GM23248 (cell line): ENCODE data around the gene SNAP91. TPM values are rescaled to one million over a fixed set of nuclear protein-coding genes. Genes with fewer than 3 reads are reported as not detected.
A peak's percentile ranks its signal among the peaks of the same experiment; 100 is the strongest.

ENCODE experiments used
- DNase-seq: peaks from one replicate; pipeline ENCODE4 v3.0.0-alpha.2; 2015
- H2AFZ ChIP-seq: fragments of 200-600 bp; sonication (generic); 2 replicates; pipeline ENCODE4 v1.6.1; 2016; ENCODE audit warnings: antibody characterized with exemption
- H3F3A ChIP-seq: fragments of 200-600 bp; sonication (generic); 2 replicates; pipeline ENCODE4 v1.6.1; 2016; ENCODE audit warnings: mild to moderate bottlenecking, antibody characterized with exemption, mixed run types; ENCODE audit not compliant: insufficient read depth
- H3K27ac ChIP-seq: fragments of 200-600 bp; sonication (generic); 2 replicates; pipeline ENCODE4 v1.5.1; 2016; ENCODE audit warnings: mild to moderate bottlenecking
- H3K27me3 ChIP-seq: fragments of 200-600 bp; sonication (generic); replicated peaks from 2 replicates; pipeline ENCODE4 v1.6.1; 2016; ENCODE audit warnings: mild to moderate bottlenecking; ENCODE audit not compliant: insufficient read depth
- H3K36me3 ChIP-seq: fragments of 200-600 bp; sonication (generic); 2 replicates; pipeline ENCODE4 v1.6.1; 2016; ENCODE audit warnings: low read depth, mild to moderate bottlenecking
- H3K4me1 ChIP-seq: fragments of 200-600 bp; sonication (generic); 2 replicates; pipeline ENCODE4 v1.6.1; 2016; ENCODE audit warnings: mild to moderate bottlenecking; ENCODE audit not compliant: insufficient read depth
- H3K4me2 ChIP-seq: fragments of 200-600 bp; sonication (generic); one replicate; pipeline ENCODE4 v1.6.1; 2016; ENCODE audit warnings: mild to moderate bottlenecking; ENCODE audit not compliant: unreplicated experiment
- H3K4me3 ChIP-seq: fragments of 200-600 bp; sonication (generic); 2 replicates; pipeline ENCODE4 v1.5.1; 2016; ENCODE audit warnings: mild to moderate bottlenecking
- H3K79me2 ChIP-seq: fragments of 200-600 bp; sonication (generic); 2 replicates; pipeline ENCODE4 v1.6.1; 2016; ENCODE audit warnings: mild to moderate bottlenecking; ENCODE audit not compliant: insufficient read depth
- H3K9ac ChIP-seq: fragments of 200-600 bp; sonication (generic); 2 replicates; pipeline ENCODE4 v1.6.1; 2016; ENCODE audit warnings: mild to moderate bottlenecking
- H3K9me2 ChIP-seq: fragments of 200-600 bp; sonication (generic); 2 replicates; pipeline ENCODE4 v1.6.1; 2016; ENCODE audit warnings: mixed run types, mild to moderate bottlenecking, moderate library complexity; ENCODE audit not compliant: insufficient read depth
- H3K9me3 ChIP-seq: fragments of 200-600 bp; sonication (generic); one replicate; pipeline ENCODE4 v1.6.1; 2017; ENCODE audit warnings: low read depth
- H4K20me1 ChIP-seq: fragments of 200-600 bp; sonication (generic); 2 replicates; pipeline ENCODE4 v1.6.0; 2016; ENCODE audit not compliant: insufficient read depth
- EZH2 ChIP-seq: fragments of 200-600 bp; sonication (generic); IDR thresholded peaks from 2 replicates; pipeline ENCODE4 v1.6.1; 2018; ENCODE audit warnings: antibody characterized with exemption, mild to moderate bottlenecking; ENCODE audit not compliant: insufficient read depth, poor library complexity, severe bottlenecking
- EZH2phosphoT487 ChIP-seq: fragments of 200-600 bp; sonication (generic); IDR thresholded peaks from 2 replicates; pipeline ENCODE4 v1.6.1; 2018; ENCODE audit warnings: antibody characterized with exemption, moderate library complexity, mild to moderate bottlenecking, low read depth; ENCODE audit not compliant: insufficient read depth
- WGBS, 2 experiments: methylation state at CpG; one replicate each; pipeline ENCODE4 v1.1.6; 2015 to 2017; ENCODE audit warnings: low lambda C conversion rate in 2 of 2, low coverage in 1 of 2; ENCODE audit errors: missing lambda C conversion rate in 2 of 2; 5-methylcytosine and 5-hydroxymethylcytosine counted together
- in situ Hi-C: fragments of 300-500 bp; cut with MboI; formaldehyde crosslinking; loops from 2 replicates; pipeline ENCODE4 v1.15.0; 2020
- polyA plus RNA-seq: library from polyadenylated mRNA; unstranded; fragments of >200 nt; fragmentation: Nextera tagmentation; extraction: Ambion mirVana; gene quantifications from 2 replicates; pipeline ENCODE4 v1.2.1, GENCODE V29; 2016
- total RNA-seq: library from RNA; depleted of rRNA; stranded (reverse); fragments of >200 nt; shearing (Covaris generic); gene quantifications from 2 replicates; pipeline ENCODE4 v1.2.3, GENCODE V29; 2014

SNAP91 gene
- total and polyA plus RNA-seq, 2 experiments from 2014 or later: not detected

GRCh38 chr6:83711958-83712357, 3.1 kb upstream of the SNAP91 start:
- Histone ChIP-seq H3K4me2 (no peak overlapping the region), H3K4me1 (no peaks in the 10 kb centered on the region), H3K27me3 (peaks cover 38% of the 10 kb centered on the region), H3K36me3 (no peaks in the 10 kb centered on the region), H3K9ac (no peak overlapping the region), H3F3A (no peaks in the 10 kb centered on the region), H3K27ac (no peak overlapping the region), H3K4me3 (no peak overlapping the region), H3K79me2 (no peaks in the 10 kb centered on the region), H4K20me1 (no peaks in the 10 kb centered on the region), H3K9me3 (no peaks in the 10 kb centered on the region), H3K9me2 (no peaks in the 10 kb centered on the region), H2AFZ (no peak overlapping the region)
- TF ChIP-seq EZH2 (no peak), EZH2phosphoT487 (no peak)
- no peak for DNase-seq
- in situ Hi-C loops: no loop called here

DNA sequence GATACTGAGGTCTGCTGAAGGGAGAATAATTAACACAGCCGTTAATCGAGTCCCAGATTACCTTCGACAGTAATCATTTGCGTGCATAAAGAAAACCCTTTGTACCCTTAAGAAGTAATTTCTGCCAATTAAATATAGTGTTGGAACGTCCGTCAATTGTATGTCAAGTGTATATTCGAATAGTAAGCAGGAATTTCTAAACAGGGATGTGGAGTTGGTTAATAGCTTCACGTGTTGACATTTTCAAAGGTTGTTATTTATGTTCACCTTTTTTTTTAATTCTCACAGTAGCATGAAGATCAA, 798 bp upstream of the SNAP91 start:
- peaks cover 43% of the 10 kb centered on the region for H3K27me3 ChIP-seq
- no peaks in the 10 kb centered on the region for H3K9me2 ChIP-seq
- no peak overlapping the region for H3K27ac ChIP-seq
- H2AFZ ChIP-seq: peak overlapping the region; percentile 66; the same call in 1 of the 2 replicates
- no peaks in the 10 kb centered on the region for H3K79me2 ChIP-seq
- TF ChIP-seq EZH2phosphoT487: no peak
- TF ChIP-seq EZH2: no peak
- H3K4me3 ChIP-seq: no peak overlapping the region
- H4K20me1 ChIP-seq: no peaks in the 10 kb centered on the region
- H3K4me2 ChIP-seq: no peak overlapping the region
- DNase-seq: no peak
- no peaks in the 10 kb centered on the region for H3K4me1 ChIP-seq
- 13 to 19% methylated on average over 8 of the region's 8 CpGs for WGBS, 2 experiments
- H3K36me3 ChIP-seq: no peaks in the 10 kb centered on the region
- H3K9ac ChIP-seq: no peak overlapping the region
- H3F3A ChIP-seq: no peaks in the 10 kb centered on the region
- H3K9me3 ChIP-seq: no peaks in the 10 kb centered on the region
- in situ Hi-C loops: no loop called here

DNA sequence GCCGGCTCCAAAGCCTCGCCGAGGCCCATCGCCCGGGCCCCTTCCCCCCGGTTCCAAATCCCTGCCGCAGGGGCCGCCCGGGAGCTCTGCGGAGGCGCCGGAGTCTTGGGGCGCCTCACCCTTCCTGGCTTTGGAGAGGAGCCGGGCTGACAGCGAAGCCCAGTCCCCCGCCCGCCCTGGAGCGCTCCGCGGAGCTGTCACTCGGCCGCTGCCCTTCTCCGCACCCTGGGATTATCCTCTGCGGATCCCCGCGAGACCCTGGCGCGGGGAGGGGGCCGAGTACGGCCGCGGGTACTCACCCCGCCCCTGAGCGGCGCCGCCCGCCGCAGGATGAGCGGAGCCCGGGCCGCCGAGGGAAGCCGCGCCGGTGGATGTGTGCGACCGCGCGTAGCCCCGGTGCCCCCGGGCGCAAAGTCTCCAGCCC, 343 bp downstream of the SNAP91 start:
- Histone ChIP-seq H3K4me3 (peak overlapping the region; percentile 70), H3K9me2 (no peaks in the 10 kb centered on the region), H3K4me2 (peak overlapping the region; percentile 65), H4K20me1 (no peaks in the 10 kb centered on the region), H3K27ac (no peak overlapping the region), H3K4me1 (no peaks in the 10 kb centered on the region), H3K36me3 (no peaks in the 10 kb centered on the region), H3K79me2 (no peaks in the 10 kb centered on the region), H2AFZ (peak overlapping the region; percentile 66), H3K27me3 (peaks cover 48% of the 10 kb centered on the region), H3K9me3 (no peaks in the 10 kb centered on the region), H3F3A (no peaks in the 10 kb centered on the region), H3K9ac (no peak overlapping the region)
- peak; percentile 38 for DNase-seq
- WGBS, 2 experiments: 0 to 10% methylated on average over 2 to 27 of the region's 52 CpGs
- in situ Hi-C loops: no loop called here
- TF ChIP-seq EZH2phosphoT487 (no peak), EZH2 (no peak)

GRCh38 chr6:83707829-83708545, 914 bp downstream of the SNAP91 start:
- DNase-seq: peak; percentile 33
- H3K9me2 ChIP-seq: no peaks in the 10 kb centered on the region

More at GRCh38 chr6:83707829-83708545, 914 bp downstream of the SNAP91 start:
- H3K4me1 ChIP-seq: no peaks in the 10 kb centered on the region
- in situ Hi-C loops: no loop called here
- H3K27ac ChIP-seq: no peak overlapping the region
- no peak for TF ChIP-seq EZH2phosphoT487
- TF ChIP-seq EZH2: peak; percentile 62
- peak overlapping the region; percentile 70 for H3K4me3 ChIP-seq
- H3K36me3 ChIP-seq: no peaks in the 10 kb centered on the region
- H3K4me2 ChIP-seq: peak overlapping the region; percentile 65
- H3K9me3 ChIP-seq: no peaks in the 10 kb centered on the region
- peaks cover 50% of the 10 kb centered on the region for H3K27me3 ChIP-seq
- 15 to 16% methylated on average over 39 to 53 of the region's 53 CpGs for WGBS, 2 experiments
- H2AFZ ChIP-seq: peak overlapping the region; percentile 66
- H3K9ac ChIP-seq: no peak overlapping the region
- no peaks in the 10 kb centered on the region for H4K20me1 ChIP-seq
- H3K79me2 ChIP-seq: no peaks in the 10 kb centered on the region
- H3F3A ChIP-seq: no peaks in the 10 kb centered on the region
